ENCODE data around the gene HSPB6.

GRCh38 chr19:35788205-35788960 is 31.6 kb upstream of the HSPB6 start:
- no peak for TF ChIP-seq EZH2 (IDR thresholded peaks at IDR 0.05; ENCODE audit: insufficient read depth, poor library complexity, severe bottlenecking)
- TF ChIP-seq EZH2phosphoT487 (IDR thresholded peaks at IDR 0.05; ENCODE audit: insufficient read depth, low read depth), result no peak

Data from GM23248 (cell line).